Measurements from ENCODE around the gene RALA.

The RALA gene

GRCh38 chr7:39754326-39755120 is 131.2 kb downstream of the RALA start:
- CTCF ChIA-PET, result interaction anchor here (1.0 to 1.2 kb wide), 3 partner anchors 9 to 176 kb away, joined by 3 to 5 read pairs (median 4); no protein-coding TSS in a partner anchor
- TF ChIP-seq NFRKB (IDR thresholded peaks at IDR 0.05), result no peak
- peak; percentile 93 for TF ChIP-seq PKNOX1 (IDR thresholded peaks at IDR 0.05)
- peak; percentile 13; the same call in 1 of the 2 replicates for TF ChIP-seq L3MBTL2 (conservative IDR thresholded peaks at IDR 0.05)
- peak; percentile 62 for DNase-seq (ENCODE audit: extremely low spot score)
- POLR2A ChIA-PET, result interaction anchor here (1.1 kb wide), 1 partner anchor 194 kb away, joined by 3 read pairs; no protein-coding TSS in a partner anchor

- no peak for DNase-seq (ENCODE audit: extremely low spot score)
- ChIA-PET CTCF (no interaction called here), POLR2A (interaction anchor here (1.3 kb wide), 1 partner anchor 24 kb away, joined by 3 read pairs; no protein-coding TSS in a partner anchor)
- TF ChIP-seq ARNT (IDR thresholded peaks at IDR 0.05) (no peak), CTBP1 (IDR thresholded peaks at IDR 0.05; ENCODE audit: borderline replicate concordance) (no peak), FOXK2 (IDR thresholded peaks at IDR 0.05) (no peak), NFRKB (IDR thresholded peaks at IDR 0.05) (no peak), TARDBP (IDR thresholded peaks at IDR 0.05) (no peak), LEF1 (IDR thresholded peaks at IDR 0.05; ENCODE audit: borderline replicate concordance) (no peak), ZNF384 (IDR thresholded peaks at IDR 0.05) (no peak), SP1 (IDR thresholded peaks at IDR 0.05) (no peak), HDGF (IDR thresholded peaks at IDR 0.05; ENCODE audit: borderline replicate concordance) (no peak), L3MBTL2 (conservative IDR thresholded peaks at IDR 0.05) (no peak), BHLHE40 (IDR thresholded peaks at IDR 0.05; ENCODE audit: borderline replicate concordance) (no peak), SUZ12 (IDR thresholded peaks at IDR 0.05) (no peak), ELF4 (IDR thresholded peaks at IDR 0.05) (no peak), PKNOX1 (IDR thresholded peaks at IDR 0.05) (no peak), FOXM1 (IDR thresholded peaks at IDR 0.05; ENCODE audit: borderline replicate concordance) (no peak)
Observed at GRCh38 chr7:39757604-39758003, 134.2 kb downstream of the RALA start.

Measured in HEK293T (cell line).